Measurements from ENCODE around the gene DISC1. TPM values are rescaled to one million over a fixed set of nuclear protein-coding genes. Genes with fewer than 3 reads are reported as not detected.
A peak's percentile ranks its signal among the peaks of the same experiment; 100 is the strongest.

DISC1 gene
- total and polyA plus RNA-seq, 2 experiments from 2014 or later = 6.5 to 11.5 TPM

DNA sequence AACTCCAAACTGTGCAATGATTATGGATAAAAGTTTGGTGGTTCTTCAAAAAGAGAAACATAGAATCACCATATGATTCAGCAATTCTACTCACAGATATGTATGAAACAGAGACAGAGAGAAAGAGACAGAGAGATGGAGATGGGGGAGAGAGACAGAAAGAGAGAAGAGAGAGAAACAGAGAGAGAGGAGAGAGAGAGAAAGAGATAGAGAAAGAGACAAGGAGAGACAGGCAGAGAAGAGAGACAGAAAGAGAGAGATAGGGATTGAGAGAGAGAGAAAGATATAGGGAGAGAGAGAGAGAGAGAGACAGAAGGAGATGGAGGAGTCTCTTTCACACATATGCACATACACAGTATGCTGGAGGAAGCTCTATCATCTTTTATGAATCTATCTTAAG, 87.8 kb downstream of the DISC1 start:
- H3K4me1 ChIP-seq (ENCODE audit: low read depth) = peaks cover 8% of the 10 kb centered on the region

GRCh38 chr1:231715816-231716722, 89.5 kb downstream of the DISC1 start:
- no peak for DNase-seq (ENCODE audit: low read depth in 1 of 2, low spot score in 1 of 2)
- no peak overlapping the region for H3K27ac ChIP-seq
- H3K4me3 ChIP-seq = no peak overlapping the region

More for the DNA sequence above, 87.8 kb downstream of the DISC1 start:
- H3K27me3 ChIP-seq = no peaks in the 10 kb centered on the region
- TF ChIP-seq, protein P1, sequence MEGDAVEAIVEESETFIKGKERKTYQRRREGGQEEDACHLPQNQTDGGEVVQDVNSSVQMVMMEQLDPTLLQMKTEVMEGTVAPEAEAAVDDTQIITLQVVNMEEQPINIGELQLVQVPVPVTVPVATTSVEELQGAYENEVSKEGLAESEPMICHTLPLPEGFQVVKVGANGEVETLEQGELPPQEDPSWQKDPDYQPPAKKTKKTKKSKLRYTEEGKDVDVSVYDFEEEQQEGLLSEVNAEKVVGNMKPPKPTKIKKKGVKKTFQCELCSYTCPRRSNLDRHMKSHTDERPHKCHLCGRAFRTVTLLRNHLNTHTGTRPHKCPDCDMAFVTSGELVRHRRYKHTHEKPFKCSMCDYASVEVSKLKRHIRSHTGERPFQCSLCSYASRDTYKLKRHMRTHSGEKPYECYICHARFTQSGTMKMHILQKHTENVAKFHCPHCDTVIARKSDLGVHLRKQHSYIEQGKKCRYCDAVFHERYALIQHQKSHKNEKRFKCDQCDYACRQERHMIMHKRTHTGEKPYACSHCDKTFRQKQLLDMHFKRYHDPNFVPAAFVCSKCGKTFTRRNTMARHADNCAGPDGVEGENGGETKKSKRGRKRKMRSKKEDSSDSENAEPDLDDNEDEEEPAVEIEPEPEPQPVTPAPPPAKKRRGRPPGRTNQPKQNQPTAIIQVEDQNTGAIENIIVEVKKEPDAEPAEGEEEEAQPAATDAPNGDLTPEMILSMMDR (IDR thresholded peaks at IDR 0.05; ENCODE audit: low read depth, low read length) = no peak
- H3K4me3 ChIP-seq = no peak overlapping the region
- no peak for DNase-seq (ENCODE audit: low read depth in 1 of 2, low spot score in 1 of 2)
- H3K27ac ChIP-seq = no peak overlapping the region
- no peaks in the 10 kb centered on the region for H3K9me3 ChIP-seq (ENCODE audit: low read depth)
- H3K36me3 ChIP-seq = no peaks in the 10 kb centered on the region

DNA sequence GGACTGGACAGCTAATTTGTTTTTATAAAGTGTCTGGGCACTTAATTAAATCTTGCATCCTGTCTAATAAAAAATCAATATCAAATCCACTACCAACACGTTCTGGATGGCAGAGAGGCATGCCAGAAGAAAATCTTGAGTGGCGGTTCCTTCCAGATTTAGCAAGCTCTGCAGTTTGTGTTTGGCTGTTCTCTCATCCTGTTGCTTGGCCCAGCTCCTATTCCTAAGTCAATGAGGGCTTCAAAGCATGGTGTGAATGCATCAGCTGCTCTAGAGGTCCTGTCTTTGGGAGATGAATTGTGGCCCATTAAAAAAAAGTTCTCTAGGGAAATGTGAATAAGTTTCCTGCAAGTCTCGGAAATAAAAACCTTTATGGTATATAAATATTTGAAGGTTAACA, 90.3 kb downstream of the DISC1 start:
- H3K27me3 ChIP-seq = no peaks in the 10 kb centered on the region
- TF ChIP-seq, protein P1 (IDR thresholded peaks at IDR 0.05; ENCODE audit: low read depth, low read length) = no peak

More at GRCh38 chr1:231715816-231716722, 89.5 kb downstream of the DISC1 start:
- H3K36me3 ChIP-seq = no peaks in the 10 kb centered on the region
- TF ChIP-seq, protein P1 (IDR thresholded peaks at IDR 0.05; ENCODE audit: low read depth, low read length) = no peak
- peaks cover 19% of the 10 kb centered on the region for H3K4me1 ChIP-seq (ENCODE audit: low read depth)
- no peaks in the 10 kb centered on the region for H3K27me3 ChIP-seq
- H3K9me3 ChIP-seq (ENCODE audit: low read depth) = no peaks in the 10 kb centered on the region

GRCh38 chr1:231719485-231720183, 93.0 kb downstream of the DISC1 start:
- peak in 1 of 2 donors; percentile 73 for DNase-seq (ENCODE audit: low read depth in 1 of 2, low spot score in 1 of 2)
- no peaks in the 10 kb centered on the region for H3K27me3 ChIP-seq
- H3K27ac ChIP-seq = peak overlapping the region; percentile 58
- H3K9me3 ChIP-seq (ENCODE audit: low read depth) = no peaks in the 10 kb centered on the region
- no peak overlapping the region for H3K4me3 ChIP-seq
- TF ChIP-seq, protein P1 (IDR thresholded peaks at IDR 0.05; ENCODE audit: low read depth, low read length) = no peak
- no peaks in the 10 kb centered on the region for H3K36me3 ChIP-seq
- peaks cover 19% of the 10 kb centered on the region for H3K4me1 ChIP-seq (ENCODE audit: low read depth)

More for the DNA sequence above, 90.3 kb downstream of the DISC1 start:
- Histone ChIP-seq H3K36me3 (no peaks in the 10 kb centered on the region), H3K4me3 (no peak overlapping the region), H3K9me3 (ENCODE audit: low read depth) (no peaks in the 10 kb centered on the region), H3K27ac (no peak overlapping the region), H3K4me1 (ENCODE audit: low read depth) (peaks cover 19% of the 10 kb centered on the region)
- DNase-seq (ENCODE audit: low read depth in 1 of 2, low spot score in 1 of 2) = no peak

DNA sequence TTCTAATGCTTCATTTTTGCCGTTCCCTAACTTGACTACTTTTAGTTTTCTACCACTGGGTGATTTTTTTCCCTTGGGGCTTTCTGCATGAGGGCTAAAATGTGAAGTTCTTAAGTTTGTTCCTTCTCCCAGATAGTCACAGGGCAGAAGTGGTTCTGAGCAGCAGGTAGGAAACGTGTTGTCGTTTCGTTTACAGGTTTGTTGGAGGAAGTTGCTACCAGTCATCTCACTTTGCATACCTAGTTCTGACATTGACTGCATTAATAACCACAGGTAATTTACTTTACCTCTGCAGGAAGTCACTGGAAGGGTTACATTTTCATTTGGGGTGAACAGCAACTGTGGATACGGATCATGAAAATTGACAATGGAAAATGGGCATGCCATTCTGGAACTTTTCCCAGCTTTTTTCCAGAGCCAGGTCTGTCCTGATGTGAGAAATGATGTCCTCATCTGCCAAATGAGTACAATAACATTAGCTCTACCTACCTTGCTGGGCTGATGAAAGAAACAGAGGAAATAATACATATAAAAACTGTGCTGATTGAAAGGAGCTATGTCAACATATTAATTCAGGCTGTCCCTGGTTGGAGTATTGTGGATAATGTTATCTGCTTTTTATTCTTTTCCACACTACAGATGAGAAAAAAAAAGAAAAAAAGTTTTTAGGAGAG, 94.2 kb downstream of the DISC1 start:
- H3K4me3 ChIP-seq = no peak overlapping the region
- peaks cover 19% of the 10 kb centered on the region for H3K4me1 ChIP-seq (ENCODE audit: low read depth)
- TF ChIP-seq, protein P1 (IDR thresholded peaks at IDR 0.05; ENCODE audit: low read depth, low read length) = no peak
- no peaks in the 10 kb centered on the region for H3K36me3 ChIP-seq
- H3K27ac ChIP-seq = no peak overlapping the region
- no peaks in the 10 kb centered on the region for H3K27me3 ChIP-seq
- DNase-seq (ENCODE audit: low read depth in 1 of 2, low spot score in 1 of 2) = no peak
- no peaks in the 10 kb centered on the region for H3K9me3 ChIP-seq (ENCODE audit: low read depth)
